Neural cell (in vitro differentiated cells): Measurements from ENCODE around the gene ACD.

Experiments
- POLR2AphosphoS5 ChIP-seq: IDR thresholded peaks from 2 replicates; pipeline ENCODE4 v1.6.1; 2012
- TF ChIP-seq, protein P1 (sequence below): fragments of 450-650 bp; IDR thresholded peaks from 2 replicates; pipeline ENCODE4 v1.5.1; 2014; ENCODE audit warnings: antibody characterized with exemption, mild to moderate bottlenecking, moderate library complexity; ENCODE audit not compliant: poor library complexity, severe bottlenecking

DNA sequence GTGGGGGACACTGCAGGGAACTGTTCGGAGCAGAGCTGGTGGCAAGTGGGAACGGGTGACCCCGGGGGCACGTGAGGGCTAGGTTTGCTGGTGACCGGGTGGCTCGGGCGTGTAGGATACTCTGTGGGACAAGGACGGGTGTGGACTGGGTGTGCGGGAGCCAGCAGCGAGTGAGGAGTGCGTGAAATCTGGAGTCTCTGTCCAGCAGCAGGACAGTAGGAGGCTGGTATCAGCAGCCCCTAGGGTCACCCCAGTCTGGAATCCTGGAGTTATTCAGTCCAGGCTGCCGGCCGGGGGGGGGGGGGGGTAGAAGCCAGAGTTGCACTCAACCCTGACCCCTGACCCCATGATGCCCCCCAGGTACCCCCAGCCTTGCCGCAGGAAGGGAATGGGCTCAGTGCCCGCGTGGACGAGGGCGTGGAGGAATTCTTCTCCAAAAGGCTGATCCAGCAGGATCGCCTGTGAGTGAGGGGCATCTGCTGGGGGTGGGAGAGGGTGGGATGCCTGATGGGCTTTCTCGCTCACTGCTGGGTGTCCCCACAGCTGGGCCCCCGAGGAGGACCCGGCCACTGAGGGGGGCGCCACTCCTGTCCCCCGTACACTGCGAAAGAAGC, 6.2 kb downstream of the ACD start:
- TF ChIP-seq POLR2AphosphoS5, result no peak
- TF ChIP-seq, protein P1, sequence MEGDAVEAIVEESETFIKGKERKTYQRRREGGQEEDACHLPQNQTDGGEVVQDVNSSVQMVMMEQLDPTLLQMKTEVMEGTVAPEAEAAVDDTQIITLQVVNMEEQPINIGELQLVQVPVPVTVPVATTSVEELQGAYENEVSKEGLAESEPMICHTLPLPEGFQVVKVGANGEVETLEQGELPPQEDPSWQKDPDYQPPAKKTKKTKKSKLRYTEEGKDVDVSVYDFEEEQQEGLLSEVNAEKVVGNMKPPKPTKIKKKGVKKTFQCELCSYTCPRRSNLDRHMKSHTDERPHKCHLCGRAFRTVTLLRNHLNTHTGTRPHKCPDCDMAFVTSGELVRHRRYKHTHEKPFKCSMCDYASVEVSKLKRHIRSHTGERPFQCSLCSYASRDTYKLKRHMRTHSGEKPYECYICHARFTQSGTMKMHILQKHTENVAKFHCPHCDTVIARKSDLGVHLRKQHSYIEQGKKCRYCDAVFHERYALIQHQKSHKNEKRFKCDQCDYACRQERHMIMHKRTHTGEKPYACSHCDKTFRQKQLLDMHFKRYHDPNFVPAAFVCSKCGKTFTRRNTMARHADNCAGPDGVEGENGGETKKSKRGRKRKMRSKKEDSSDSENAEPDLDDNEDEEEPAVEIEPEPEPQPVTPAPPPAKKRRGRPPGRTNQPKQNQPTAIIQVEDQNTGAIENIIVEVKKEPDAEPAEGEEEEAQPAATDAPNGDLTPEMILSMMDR, result no peak
